Measurements from ENCODE around the gene DYNLRB1. TPM values are rescaled to one million over a fixed set of nuclear protein-coding genes. Genes with fewer than 3 reads are reported as not detected.
"Not testable (repeated sequence)": the region's sequence is repeated elsewhere in the genome, so short reads cannot be mapped to it uniquely, and the experiment has no call there.

DYNLRB1 gene
- total RNA-seq, 1 donor from 2014 or later: 161 TPM

GRCh38 chr20:34475979-34476736 is 40.1 kb upstream of the DYNLRB1 start:
- H3K36me3 ChIP-seq: peaks cover 61% of the 10 kb centered on the region
- H3K27me3 ChIP-seq (ENCODE audit: low read depth): no peaks in the 10 kb centered on the region
- H3K4me1 ChIP-seq: peaks cover 12% of the 10 kb centered on the region
- TF ChIP-seq CTCF (IDR thresholded peaks at IDR 0.05): peak; percentile 64
- H3K4me3 ChIP-seq: no peak overlapping the region
- DNase-seq (peak; percentile 60), ATAC-seq (peak; percentile 91 to 92)
- H3K9me3 ChIP-seq: no peaks in the 10 kb centered on the region
- H3K27ac ChIP-seq: no peak overlapping the region
- intact Hi-C loops (cut with DNase I): loop anchor here (10.0 kb wide), 1 partner anchor 161 kb away; no protein-coding TSS in a partner anchor

- no peak for TF ChIP-seq CTCF (IDR thresholded peaks at IDR 0.05)
- Histone ChIP-seq H3K27me3 (ENCODE audit: low read depth) (no peaks in the 10 kb centered on the region), H3K27ac (no peak overlapping the region), H3K36me3 (peaks cover 63% of the 10 kb centered on the region), H3K4me1 (no peaks in the 10 kb centered on the region), H3K9me3 (no peaks in the 10 kb centered on the region), H3K4me3 (no peak overlapping the region)
- no peak for ATAC-seq
- intact Hi-C loops (cut with DNase I): loop anchor here (10.0 kb wide), 1 partner anchor 165 kb away; no protein-coding TSS in a partner anchor
- no peak for DNase-seq
Observed at GRCh38 chr20:34479627-34480026, 36.6 kb upstream of the DYNLRB1 start.

- H3K27me3 ChIP-seq (ENCODE audit: low read depth); ATAC-seq: not testable (repeated sequence)
Observed at GRCh38 chr20:34482154-34482553, 34.1 kb upstream of the DYNLRB1 start.

GRCh38 chr20:34483585-34484220 is 32.5 kb upstream of the DYNLRB1 start:
- DNase-seq; H3K4me1 ChIP-seq; intact Hi-C loops (cut with DNase I); H3K4me3 ChIP-seq; H3K9me3 ChIP-seq; H3K27ac ChIP-seq; H3K27me3 ChIP-seq (ENCODE audit: low read depth); ATAC-seq: not testable (repeated sequence)
- H3K36me3 ChIP-seq: peaks cover 85% of the 10 kb centered on the region

More at GRCh38 chr20:34482154-34482553, 34.1 kb upstream of the DYNLRB1 start:
- H3K36me3 ChIP-seq: peaks cover 84% of the 10 kb centered on the region
- DNase-seq; H3K4me3 ChIP-seq; H3K9me3 ChIP-seq; H3K4me1 ChIP-seq; H3K27ac ChIP-seq; intact Hi-C loops (cut with DNase I): not testable (repeated sequence)

GRCh38 chr20:34485068-34485634 is 31.1 kb upstream of the DYNLRB1 start:
- Histone ChIP-seq H3K4me3 (no peak overlapping the region), H3K36me3 (peaks cover 88% of the 10 kb centered on the region), H3K9me3 (no peaks in the 10 kb centered on the region), H3K27ac (no peak overlapping the region), H3K4me1 (no peaks in the 10 kb centered on the region), H3K27me3 (ENCODE audit: low read depth) (no peaks in the 10 kb centered on the region)
- ATAC-seq (no peak), DNase-seq (no peak)
- no peak for TF ChIP-seq CTCF (IDR thresholded peaks at IDR 0.05)
- intact Hi-C loops (cut with DNase I): no loop called here

GRCh38 chr20:34491226-34491931 is 24.8 kb upstream of the DYNLRB1 start:
- no peak overlapping the region for H3K4me3 ChIP-seq
- intact Hi-C loops (cut with DNase I): no loop called here
- TF ChIP-seq CTCF (IDR thresholded peaks at IDR 0.05): no peak
- DNase-seq: no peak
- no peaks in the 10 kb centered on the region for H3K9me3 ChIP-seq
- H3K27me3 ChIP-seq (ENCODE audit: low read depth): no peaks in the 10 kb centered on the region
- H3K4me1 ChIP-seq: no peaks in the 10 kb centered on the region
- no peak overlapping the region for H3K27ac ChIP-seq
- no peak for ATAC-seq
- H3K36me3 ChIP-seq: peaks cover 93% of the 10 kb centered on the region
